HG03175 (cell line): ENCODE data around the gene PTPRF.

Source experiments
- ATAC-seq: cut with Tn5 transposase; IDR thresholded peaks from one replicate; pipeline ENCODE4 v1.9.1; 2021; ENCODE audit warnings: mild to moderate bottlenecking, moderate library complexity; ENCODE audit not compliant: unreplicated experiment

Gene PTPRF

DNA sequence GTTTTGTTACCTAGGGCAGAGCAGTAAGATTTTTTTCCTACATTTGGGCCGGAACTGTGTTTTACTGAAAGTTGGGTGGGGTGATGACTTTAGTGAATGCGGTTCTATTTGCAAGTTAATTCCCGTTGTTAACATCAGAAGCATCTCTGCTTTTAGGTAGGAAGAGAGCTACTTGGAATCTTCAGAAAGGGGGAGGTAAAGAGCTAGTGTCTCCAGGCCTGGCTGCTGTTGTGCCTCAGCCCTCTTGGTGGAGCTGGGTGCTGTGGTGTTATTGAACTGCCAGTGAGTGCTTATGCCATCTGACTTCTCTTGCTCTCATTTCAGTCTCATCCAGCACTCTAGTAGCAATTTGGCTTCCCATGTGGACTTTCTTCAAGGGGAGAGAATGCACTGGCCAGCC lies 122.7 kb downstream of the PTPRF start:
- no peak for ATAC-seq

- ATAC-seq: no peak
These were observed 123.2 kb downstream of the PTPRF start for GRCh38 chr1:43653893-43654292.

DNA sequence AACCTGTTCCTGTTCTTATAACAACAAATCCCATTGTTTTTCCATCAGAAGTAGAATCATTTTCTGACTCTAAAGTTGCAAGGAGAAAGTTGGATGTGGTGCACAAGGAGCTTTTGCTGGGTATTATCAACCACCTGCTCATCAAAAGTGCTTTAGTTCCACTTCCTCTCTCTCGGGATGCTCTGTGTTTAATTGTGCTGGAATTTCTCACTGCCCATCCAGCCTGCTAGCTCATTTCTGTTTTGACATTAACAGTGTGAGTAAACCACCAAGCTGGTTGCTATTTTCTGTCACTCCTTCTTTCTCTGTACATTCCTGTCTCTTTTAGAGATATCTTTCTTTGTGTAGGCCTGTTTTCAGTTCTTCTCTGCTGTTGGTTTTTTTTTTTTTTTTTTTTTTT lies 125.3 kb downstream of the PTPRF start:
- no peak for ATAC-seq

- no peak for ATAC-seq
These were observed 128.8 kb downstream of the PTPRF start for GRCh38 chr1:43659212-43660166.

- ATAC-seq: no peak
These were observed 129.7 kb downstream of the PTPRF start for GRCh38 chr1:43660355-43660754.

DNA sequence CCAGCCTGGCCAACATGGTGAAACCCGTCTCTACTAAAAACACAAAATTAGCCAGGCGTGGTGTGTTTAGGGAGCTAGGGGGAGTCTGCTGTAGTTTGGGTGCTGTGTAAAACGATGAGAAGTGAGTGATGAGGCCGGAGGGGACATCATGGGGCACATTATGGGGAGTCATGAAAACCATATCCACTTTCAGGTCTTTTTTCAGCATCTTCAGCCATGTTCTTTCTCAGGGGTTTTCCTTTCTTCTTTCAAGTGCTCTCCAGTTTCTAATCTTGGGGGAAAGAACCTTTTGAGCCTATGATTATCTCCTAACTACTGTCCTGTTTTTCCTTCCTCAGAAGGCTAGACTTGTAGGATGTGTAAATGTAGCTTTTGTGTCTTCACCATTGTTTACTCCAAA lies 133.7 kb downstream of the PTPRF start:
- ATAC-seq: no peak

GRCh38 chr1:43666608-43667007 lies 135.9 kb downstream of the PTPRF start:
- ATAC-seq: no peak

DNA sequence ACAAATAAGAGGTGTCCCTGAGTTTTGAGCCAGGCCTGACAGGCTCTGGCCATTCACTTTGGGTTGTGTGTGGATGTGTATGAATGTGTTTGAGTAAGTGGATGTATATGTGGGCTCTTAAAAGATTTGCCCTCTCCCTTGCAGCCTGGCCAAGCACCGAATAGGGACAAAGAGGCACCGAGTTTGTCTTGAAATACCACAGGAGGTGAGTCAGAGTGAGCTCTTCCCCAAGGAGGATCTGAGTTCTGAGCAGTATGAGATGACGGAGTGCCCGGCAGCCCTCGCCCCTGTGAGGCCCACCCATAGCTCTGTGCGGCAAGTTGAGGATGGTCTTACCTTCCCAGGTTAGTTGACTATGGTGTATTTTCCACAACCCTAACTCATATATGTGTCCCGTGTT lies 138.3 kb downstream of the PTPRF start:
- ATAC-seq: no peak

GRCh38 chr1:43669878-43670277 lies 139.2 kb downstream of the PTPRF start:
- ATAC-seq: no peak

DNA sequence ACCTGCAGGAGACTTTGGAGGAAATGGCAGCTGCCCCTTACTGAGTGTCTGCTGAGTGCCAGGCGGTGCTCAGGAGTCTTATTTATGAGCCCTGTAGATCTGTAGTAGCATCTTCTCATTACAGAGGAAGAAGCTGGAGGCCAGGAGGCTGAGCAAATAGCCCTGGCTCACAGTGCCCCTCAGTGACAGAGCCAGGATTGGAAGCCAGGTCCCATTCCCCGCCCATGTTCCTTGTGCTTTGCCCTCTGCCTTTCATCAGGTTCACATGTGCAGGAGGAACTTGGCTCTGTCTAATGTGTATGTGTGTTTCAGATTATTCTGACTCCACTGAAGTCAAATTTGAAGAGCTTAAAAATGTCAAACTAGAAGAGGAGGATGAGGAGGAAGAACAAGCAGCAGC lies 140.5 kb downstream of the PTPRF start:
- ATAC-seq: no peak

DNA sequence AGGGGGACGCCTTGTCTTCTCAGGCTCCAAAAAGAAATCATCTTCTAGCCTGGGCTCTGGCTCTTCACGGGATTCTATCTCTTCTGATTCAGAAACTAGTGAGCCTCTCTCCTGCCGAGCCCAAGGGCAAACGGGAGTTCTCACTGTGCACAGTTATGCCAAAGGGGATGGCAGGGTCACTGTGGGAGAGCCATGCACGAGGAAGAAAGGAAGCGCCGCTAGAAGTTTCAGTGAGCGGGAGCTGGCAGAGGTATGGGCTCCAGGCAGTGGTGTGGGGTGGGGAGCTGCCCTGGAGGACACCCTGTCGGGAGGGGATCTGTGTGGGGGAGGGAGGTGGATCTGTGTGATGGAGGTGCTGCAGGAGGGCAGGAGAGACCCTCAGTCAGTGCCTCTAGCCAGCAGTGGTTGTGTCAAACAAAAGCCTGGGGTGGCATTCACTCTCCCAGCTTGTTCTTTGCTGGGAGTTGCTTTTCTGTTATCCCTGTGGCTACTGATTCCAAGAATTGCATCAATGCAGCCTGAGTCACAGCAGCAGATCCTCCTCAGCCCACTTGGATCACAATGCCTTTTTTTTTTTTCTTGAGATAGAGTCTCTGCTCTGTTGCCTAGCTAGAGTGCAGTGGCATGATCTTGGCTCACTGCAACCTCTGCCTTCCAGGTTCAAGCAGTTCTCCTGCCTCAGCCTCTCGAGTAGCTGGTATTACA lies 141.1 kb downstream of the PTPRF start:
- ATAC-seq: no peak

- no peak for ATAC-seq
These were observed 142.6 kb downstream of the PTPRF start for GRCh38 chr1:43673261-43673660.
